PC-3 (cell line): ENCODE measurements around the gene CRTC1.

Experiments used
- CTCF ChIP-seq: fragments of 300-600 bp; sonication (generic); conservative IDR thresholded peaks from 2 replicates; pipeline ENCODE4 v1.5.1; 2017; ENCODE audit warnings: antibody characterized with exemption, low read depth, mild to moderate bottlenecking, low read length
- EZH2 ChIP-seq: fragments of 300-600 bp; sonication (generic); IDR thresholded peaks from one replicate; pipeline ENCODE4 v1.6.1; 2017; ENCODE audit warnings: antibody characterized with exemption, mild to moderate bottlenecking, low read length; ENCODE audit not compliant: unreplicated experiment
- EZH2phosphoT487 ChIP-seq: fragments of 300-600 bp; sonication (generic); IDR thresholded peaks from 2 replicates; pipeline ENCODE4 v1.6.1; 2018; ENCODE audit warnings: mild to moderate bottlenecking, antibody characterized with exemption, low read length, borderline replicate concordance

- TF ChIP-seq CTCF: no peak
- TF ChIP-seq EZH2: no peak
- no peak for TF ChIP-seq EZH2phosphoT487
Observed at GRCh38 chr19:18654469-18654868, 29.0 kb upstream of the CRTC1 start.
